ENCODE results near the gene TANC1.

Gene TANC1

GRCh38 chr2:159118115-159118858, 149.8 kb downstream of the TANC1 start:
- DNase-seq (ENCODE audit: low spot score): peak; percentile 69
- in situ Hi-C loops (cut with MboI; ENCODE audit: low pct_unique_long_range_greater_than_20kb, low sequenced_read_pairs, unreplicated experiment): no loop called here
- peak; percentile 86 for TF ChIP-seq CTCF (IDR thresholded peaks at IDR 0.05; ENCODE audit: extremely low read depth, insufficient read depth, missing control alignments)

GRCh38 chr2:159118859-159119500, 150.5 kb downstream of the TANC1 start:
- no peak for TF ChIP-seq CTCF (IDR thresholded peaks at IDR 0.05; ENCODE audit: extremely low read depth, insufficient read depth, missing control alignments)
- no peak for DNase-seq (ENCODE audit: low spot score)
- in situ Hi-C loops (cut with MboI; ENCODE audit: low pct_unique_long_range_greater_than_20kb, low sequenced_read_pairs, unreplicated experiment): no loop called here

GRCh38 chr2:159119652-159120257, 151.3 kb downstream of the TANC1 start:
- DNase-seq (ENCODE audit: low spot score): no peak
- in situ Hi-C loops (cut with MboI; ENCODE audit: low pct_unique_long_range_greater_than_20kb, low sequenced_read_pairs, unreplicated experiment): no loop called here
- no peak for TF ChIP-seq CTCF (IDR thresholded peaks at IDR 0.05; ENCODE audit: extremely low read depth, insufficient read depth, missing control alignments)

- in situ Hi-C loops (cut with MboI; ENCODE audit: low pct_unique_long_range_greater_than_20kb, low sequenced_read_pairs, unreplicated experiment): no loop called here
- no peak for DNase-seq (ENCODE audit: low spot score)
- no peak for TF ChIP-seq CTCF (IDR thresholded peaks at IDR 0.05; ENCODE audit: extremely low read depth, insufficient read depth, missing control alignments)
Observed at GRCh38 chr2:159123786-159124185, 155.3 kb downstream of the TANC1 start.

- in situ Hi-C loops (cut with MboI; ENCODE audit: low pct_unique_long_range_greater_than_20kb, low sequenced_read_pairs, unreplicated experiment): no loop called here
Observed at GRCh38 chr2:159124441-159124911, 156.0 kb downstream of the TANC1 start.

More at GRCh38 chr2:159124441-159124911, 156.0 kb downstream of the TANC1 start:
- no peak for TF ChIP-seq CTCF (IDR thresholded peaks at IDR 0.05; ENCODE audit: extremely low read depth, insufficient read depth, missing control alignments)
- DNase-seq (ENCODE audit: low spot score): no peak
